GM23338 (cell line): ENCODE data around the gene TTLL5.

ENCODE experiments used
- CREB1 ChIP-seq: fragments of 250-450 bp; sonication (Bioruptor Pico); IDR thresholded peaks from 2 replicates; pipeline ENCODE4 v1.5.0; 2020; ENCODE audit warnings: low read depth, mild to moderate bottlenecking, moderate library complexity
- EZH2 ChIP-seq: fragments of 200-600 bp; sonication (generic); IDR thresholded peaks from one replicate; pipeline ENCODE4 v1.8.0; 2017; ENCODE audit warnings: antibody characterized with exemption, mild to moderate bottlenecking, low read depth; ENCODE audit not compliant: unreplicated experiment
- EZH2phosphoT487 ChIP-seq: fragments of 200-600 bp; sonication (generic); IDR thresholded peaks from one replicate; pipeline ENCODE4 v1.8.1; 2018; ENCODE audit warnings: antibody characterized with exemption; ENCODE audit not compliant: unreplicated experiment
- JUNB ChIP-seq: IDR thresholded peaks from one replicate; pipeline ENCODE4 v1.6.1; 2016; ENCODE audit warnings: antibody characterized with exemption; ENCODE audit not compliant: unreplicated experiment
- POLR2AphosphoS5 ChIP-seq: IDR thresholded peaks from 2 replicates; pipeline ENCODE4 v1.6.1; 2016; ENCODE audit warnings: antibody characterized with exemption, low read depth
- TF ChIP-seq, protein P1 (sequence below), 2 experiments: fragments of 200-600 bp in 1 of 2; sonication (generic) in 1 of 2; conservative IDR thresholded peaks; 2 replicates each; pipeline versions ENCODE4 v1.5.1 to v1.6.1; 2016 to 2017; ENCODE audit warnings: antibody characterized with exemption in 2 of 2, low read depth in 2 of 2, mild to moderate bottlenecking in 2 of 2, moderate library complexity in 1 of 2
- TF ChIP-seq, protein P2 (sequence below): IDR thresholded peaks from one replicate; pipeline ENCODE4 v1.6.1; 2018; ENCODE audit warnings: antibody characterized with exemption; ENCODE audit not compliant: unreplicated experiment
- TF ChIP-seq, protein P3 (sequence below): IDR thresholded peaks from 2 replicates; pipeline ENCODE4 v1.6.1; 2016; ENCODE audit warnings: antibody characterized with exemption
- TF ChIP-seq, protein P4 (sequence below): fragments of 250-450 bp; sonication (Bioruptor Pico); IDR thresholded peaks from 2 replicates; pipeline ENCODE4 v1.5.0; 2020; ENCODE audit warnings: mild to moderate bottlenecking, moderate library complexity

DNA sequence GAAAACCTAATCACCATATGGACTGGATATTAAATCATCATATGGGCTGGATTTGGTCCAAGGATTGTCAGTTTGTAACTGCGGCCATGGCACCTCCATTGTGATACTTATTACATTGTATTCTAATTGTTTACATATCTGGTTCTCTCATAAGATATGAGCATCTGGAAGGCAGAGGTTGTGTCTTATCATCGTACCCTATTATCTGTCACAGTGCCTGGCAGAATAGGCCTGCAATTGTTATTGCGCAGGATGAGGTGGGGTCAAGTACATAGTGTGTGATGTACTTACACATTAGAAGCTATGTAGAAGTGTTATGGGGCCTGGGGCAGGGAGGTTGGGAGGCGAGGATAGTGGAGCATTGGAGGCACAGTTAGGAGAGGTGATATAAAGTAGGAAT lies 329.3 kb downstream of the TTLL5 start:
- TF ChIP-seq POLR2AphosphoS5 (no peak), CREB1 (CRISPR knock-in tag) (no peak), EZH2phosphoT487 (no peak), EZH2 (no peak), JUNB (no peak)
- TF ChIP-seq, protein P1, sequence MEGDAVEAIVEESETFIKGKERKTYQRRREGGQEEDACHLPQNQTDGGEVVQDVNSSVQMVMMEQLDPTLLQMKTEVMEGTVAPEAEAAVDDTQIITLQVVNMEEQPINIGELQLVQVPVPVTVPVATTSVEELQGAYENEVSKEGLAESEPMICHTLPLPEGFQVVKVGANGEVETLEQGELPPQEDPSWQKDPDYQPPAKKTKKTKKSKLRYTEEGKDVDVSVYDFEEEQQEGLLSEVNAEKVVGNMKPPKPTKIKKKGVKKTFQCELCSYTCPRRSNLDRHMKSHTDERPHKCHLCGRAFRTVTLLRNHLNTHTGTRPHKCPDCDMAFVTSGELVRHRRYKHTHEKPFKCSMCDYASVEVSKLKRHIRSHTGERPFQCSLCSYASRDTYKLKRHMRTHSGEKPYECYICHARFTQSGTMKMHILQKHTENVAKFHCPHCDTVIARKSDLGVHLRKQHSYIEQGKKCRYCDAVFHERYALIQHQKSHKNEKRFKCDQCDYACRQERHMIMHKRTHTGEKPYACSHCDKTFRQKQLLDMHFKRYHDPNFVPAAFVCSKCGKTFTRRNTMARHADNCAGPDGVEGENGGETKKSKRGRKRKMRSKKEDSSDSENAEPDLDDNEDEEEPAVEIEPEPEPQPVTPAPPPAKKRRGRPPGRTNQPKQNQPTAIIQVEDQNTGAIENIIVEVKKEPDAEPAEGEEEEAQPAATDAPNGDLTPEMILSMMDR (conservative IDR thresholded peaks at IDR 0.05; ENCODE audit: low read depth in 2 of 2): no peak
- TF ChIP-seq, protein P2, sequence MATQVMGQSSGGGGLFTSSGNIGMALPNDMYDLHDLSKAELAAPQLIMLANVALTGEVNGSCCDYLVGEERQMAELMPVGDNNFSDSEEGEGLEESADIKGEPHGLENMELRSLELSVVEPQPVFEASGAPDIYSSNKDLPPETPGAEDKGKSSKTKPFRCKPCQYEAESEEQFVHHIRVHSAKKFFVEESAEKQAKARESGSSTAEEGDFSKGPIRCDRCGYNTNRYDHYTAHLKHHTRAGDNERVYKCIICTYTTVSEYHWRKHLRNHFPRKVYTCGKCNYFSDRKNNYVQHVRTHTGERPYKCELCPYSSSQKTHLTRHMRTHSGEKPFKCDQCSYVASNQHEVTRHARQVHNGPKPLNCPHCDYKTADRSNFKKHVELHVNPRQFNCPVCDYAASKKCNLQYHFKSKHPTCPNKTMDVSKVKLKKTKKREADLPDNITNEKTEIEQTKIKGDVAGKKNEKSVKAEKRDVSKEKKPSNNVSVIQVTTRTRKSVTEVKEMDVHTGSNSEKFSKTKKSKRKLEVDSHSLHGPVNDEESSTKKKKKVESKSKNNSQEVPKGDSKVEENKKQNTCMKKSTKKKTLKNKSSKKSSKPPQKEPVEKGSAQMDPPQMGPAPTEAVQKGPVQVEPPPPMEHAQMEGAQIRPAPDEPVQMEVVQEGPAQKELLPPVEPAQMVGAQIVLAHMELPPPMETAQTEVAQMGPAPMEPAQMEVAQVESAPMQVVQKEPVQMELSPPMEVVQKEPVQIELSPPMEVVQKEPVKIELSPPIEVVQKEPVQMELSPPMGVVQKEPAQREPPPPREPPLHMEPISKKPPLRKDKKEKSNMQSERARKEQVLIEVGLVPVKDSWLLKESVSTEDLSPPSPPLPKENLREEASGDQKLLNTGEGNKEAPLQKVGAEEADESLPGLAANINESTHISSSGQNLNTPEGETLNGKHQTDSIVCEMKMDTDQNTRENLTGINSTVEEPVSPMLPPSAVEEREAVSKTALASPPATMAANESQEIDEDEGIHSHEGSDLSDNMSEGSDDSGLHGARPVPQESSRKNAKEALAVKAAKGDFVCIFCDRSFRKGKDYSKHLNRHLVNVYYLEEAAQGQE: no peak
- TF ChIP-seq, protein P3, sequence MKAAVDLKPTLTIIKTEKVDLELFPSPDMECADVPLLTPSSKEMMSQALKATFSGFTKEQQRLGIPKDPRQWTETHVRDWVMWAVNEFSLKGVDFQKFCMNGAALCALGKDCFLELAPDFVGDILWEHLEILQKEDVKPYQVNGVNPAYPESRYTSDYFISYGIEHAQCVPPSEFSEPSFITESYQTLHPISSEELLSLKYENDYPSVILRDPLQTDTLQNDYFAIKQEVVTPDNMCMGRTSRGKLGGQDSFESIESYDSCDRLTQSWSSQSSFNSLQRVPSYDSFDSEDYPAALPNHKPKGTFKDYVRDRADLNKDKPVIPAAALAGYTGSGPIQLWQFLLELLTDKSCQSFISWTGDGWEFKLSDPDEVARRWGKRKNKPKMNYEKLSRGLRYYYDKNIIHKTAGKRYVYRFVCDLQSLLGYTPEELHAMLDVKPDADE: no peak
- TF ChIP-seq, protein P4, sequence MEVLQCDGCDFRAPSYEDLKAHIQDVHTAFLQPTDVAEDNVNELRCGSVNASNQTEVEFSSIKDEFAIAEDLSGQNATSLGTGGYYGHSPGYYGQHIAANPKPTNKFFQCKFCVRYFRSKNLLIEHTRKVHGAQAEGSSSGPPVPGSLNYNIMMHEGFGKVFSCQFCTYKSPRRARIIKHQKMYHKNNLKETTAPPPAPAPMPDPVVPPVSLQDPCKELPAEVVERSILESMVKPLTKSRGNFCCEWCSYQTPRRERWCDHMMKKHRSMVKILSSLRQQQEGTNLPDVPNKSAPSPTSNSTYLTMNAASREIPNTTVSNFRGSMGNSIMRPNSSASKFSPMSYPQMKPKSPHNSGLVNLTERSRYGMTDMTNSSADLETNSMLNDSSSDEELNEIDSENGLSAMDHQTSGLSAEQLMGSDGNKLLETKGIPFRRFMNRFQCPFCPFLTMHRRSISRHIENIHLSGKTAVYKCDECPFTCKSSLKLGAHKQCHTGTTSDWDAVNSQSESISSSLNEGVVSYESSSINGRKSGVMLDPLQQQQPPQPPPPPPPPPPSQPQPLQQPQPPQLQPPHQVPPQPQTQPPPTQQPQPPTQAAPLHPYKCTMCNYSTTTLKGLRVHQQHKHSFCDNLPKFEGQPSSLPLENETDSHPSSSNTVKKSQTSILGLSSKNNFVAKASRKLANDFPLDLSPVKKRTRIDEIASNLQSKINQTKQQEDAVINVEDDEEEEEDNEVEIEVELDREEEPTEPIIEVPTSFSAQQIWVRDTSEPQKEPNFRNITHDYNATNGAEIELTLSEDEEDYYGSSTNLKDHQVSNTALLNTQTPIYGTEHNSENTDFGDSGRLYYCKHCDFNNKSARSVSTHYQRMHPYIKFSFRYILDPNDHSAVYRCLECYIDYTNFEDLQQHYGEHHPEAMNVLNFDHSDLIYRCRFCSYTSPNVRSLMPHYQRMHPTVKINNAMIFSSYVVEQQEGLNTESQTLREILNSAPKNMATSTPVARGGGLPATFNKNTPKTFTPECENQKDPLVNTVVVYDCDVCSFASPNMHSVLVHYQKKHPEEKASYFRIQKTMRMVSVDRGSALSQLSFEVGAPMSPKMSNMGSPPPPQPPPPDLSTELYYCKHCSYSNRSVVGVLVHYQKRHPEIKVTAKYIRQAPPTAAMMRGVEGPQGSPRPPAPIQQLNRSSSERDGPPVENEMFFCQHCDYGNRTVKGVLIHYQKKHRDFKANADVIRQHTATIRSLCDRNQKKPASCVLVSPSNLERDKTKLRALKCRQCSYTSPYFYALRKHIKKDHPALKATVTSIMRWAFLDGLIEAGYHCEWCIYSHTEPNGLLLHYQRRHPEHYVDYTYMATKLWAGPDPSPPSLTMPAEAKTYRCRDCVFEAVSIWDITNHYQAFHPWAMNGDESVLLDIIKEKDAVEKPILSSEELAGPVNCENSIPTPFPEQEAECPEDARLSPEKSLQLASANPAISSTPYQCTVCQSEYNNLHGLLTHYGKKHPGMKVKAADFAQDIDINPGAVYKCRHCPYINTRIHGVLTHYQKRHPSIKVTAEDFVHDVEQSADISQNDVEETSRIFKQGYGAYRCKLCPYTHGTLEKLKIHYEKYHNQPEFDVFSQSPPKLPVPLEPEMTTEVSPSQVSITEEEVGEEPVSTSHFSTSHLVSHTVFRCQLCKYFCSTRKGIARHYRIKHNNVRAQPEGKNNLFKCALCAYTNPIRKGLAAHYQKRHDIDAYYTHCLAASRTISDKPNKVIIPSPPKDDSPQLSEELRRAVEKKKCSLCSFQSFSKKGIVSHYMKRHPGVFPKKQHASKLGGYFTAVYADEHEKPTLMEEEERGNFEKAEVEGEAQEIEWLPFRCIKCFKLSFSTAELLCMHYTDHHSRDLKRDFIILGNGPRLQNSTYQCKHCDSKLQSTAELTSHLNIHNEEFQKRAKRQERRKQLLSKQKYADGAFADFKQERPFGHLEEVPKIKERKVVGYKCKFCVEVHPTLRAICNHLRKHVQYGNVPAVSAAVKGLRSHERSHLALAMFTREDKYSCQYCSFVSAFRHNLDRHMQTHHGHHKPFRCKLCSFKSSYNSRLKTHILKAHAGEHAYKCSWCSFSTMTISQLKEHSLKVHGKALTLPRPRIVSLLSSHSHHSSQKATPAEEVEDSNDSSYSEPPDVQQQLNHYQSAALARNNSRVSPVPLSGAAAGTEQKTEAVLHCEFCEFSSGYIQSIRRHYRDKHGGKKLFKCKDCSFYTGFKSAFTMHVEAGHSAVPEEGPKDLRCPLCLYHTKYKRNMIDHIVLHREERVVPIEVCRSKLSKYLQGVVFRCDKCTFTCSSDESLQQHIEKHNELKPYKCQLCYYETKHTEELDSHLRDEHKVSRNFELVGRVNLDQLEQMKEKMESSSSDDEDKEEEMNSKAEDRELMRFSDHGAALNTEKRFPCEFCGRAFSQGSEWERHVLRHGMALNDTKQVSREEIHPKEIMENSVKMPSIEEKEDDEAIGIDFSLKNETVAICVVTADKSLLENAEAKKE (CRISPR knock-in tag): no peak
